Hepatocyte (in vitro differentiated cells): Measurements from ENCODE around the gene SPDYE6. TPM values are rescaled to one million over a fixed set of nuclear protein-coding genes. Genes with fewer than 3 reads are reported as not detected.

ENCODE experiments used
- DNase-seq: peaks from one replicate; pipeline ENCODE4 v3.0.0-alpha.2; 2016; ENCODE audit warnings: low spot score
- H2AFZ ChIP-seq: fragments of 200-600 bp; sonication (generic); 2 replicates; pipeline ENCODE4 v1.6.0; 2016; ENCODE audit warnings: antibody characterized with exemption, mild to moderate bottlenecking
- H3K27ac ChIP-seq: fragments of 200-600 bp; sonication (generic); 2 replicates; pipeline ENCODE4 v1.5.1; 2016; ENCODE audit warnings: mild to moderate bottlenecking
- H3K27me3 ChIP-seq: fragments of 200-600 bp; sonication (generic); 2 replicates; pipeline ENCODE4 v1.6.1; 2016
- H3K36me3 ChIP-seq: fragments of 200-600 bp; sonication (generic); replicated peaks from 2 replicates; pipeline ENCODE4 v1.5.1; 2016; ENCODE audit warnings: low read depth; ENCODE audit not compliant: insufficient read depth
- H3K4me1 ChIP-seq: fragments of 200-600 bp; sonication (generic); 2 replicates; pipeline ENCODE4 v1.5.1; 2016; ENCODE audit warnings: mild to moderate bottlenecking, moderate library complexity; ENCODE audit not compliant: insufficient read depth
- H3K4me2 ChIP-seq: fragments of 200-600 bp; sonication (generic); 2 replicates; pipeline ENCODE4 v1.6.0; 2016
- H3K4me3 ChIP-seq: fragments of 200-600 bp; sonication (generic); 2 replicates; pipeline ENCODE4 v1.5.1; 2016; ENCODE audit warnings: mild to moderate bottlenecking
- H3K79me2 ChIP-seq: fragments of 200-600 bp; sonication (generic); 2 replicates; pipeline ENCODE4 v1.6.0; 2017; ENCODE audit warnings: mild to moderate bottlenecking
- H3K9me2 ChIP-seq: fragments of 200-600 bp; sonication (generic); replicated peaks from 2 replicates; pipeline ENCODE4 v1.6.0; 2017; ENCODE audit warnings: mild to moderate bottlenecking; ENCODE audit not compliant: insufficient read depth
- H3K9me3 ChIP-seq: fragments of 200-600 bp; sonication (generic); 2 replicates; pipeline ENCODE4 v1.5.1; 2016; ENCODE audit warnings: low read depth, mild to moderate bottlenecking
- H4K20me1 ChIP-seq: fragments of 200-600 bp; sonication (generic); 2 replicates; pipeline ENCODE4 v1.6.0; 2016; ENCODE audit warnings: mild to moderate bottlenecking; ENCODE audit not compliant: insufficient read depth, poor library complexity, severe bottlenecking
- EZH2 ChIP-seq: fragments of 200-600 bp; sonication (generic); IDR thresholded peaks from 2 replicates; pipeline ENCODE4 v1.6.1; 2016; ENCODE audit warnings: antibody characterized with exemption, mild to moderate bottlenecking, borderline replicate concordance
- EZH2phosphoT487 ChIP-seq: fragments of 200-600 bp; sonication (generic); IDR thresholded peaks from one replicate; pipeline ENCODE4 v1.6.1; 2018; ENCODE audit warnings: antibody characterized with exemption, mild to moderate bottlenecking, low read depth, moderate library complexity; ENCODE audit not compliant: unreplicated experiment, severe bottlenecking
- WGBS: methylation state at CpG from one replicate; pipeline ENCODE4 v1.1.6; 2016; ENCODE audit warnings: low lambda C conversion rate; ENCODE audit errors: missing lambda C conversion rate; 5-methylcytosine and 5-hydroxymethylcytosine counted together
- polyA plus RNA-seq: library from polyadenylated mRNA; unstranded; fragments of >200 nt; fragmentation: Nextera tagmentation; extraction: Ambion mirVana; gene quantifications from 2 replicates; pipeline ENCODE4 v1.2.1, GENCODE V29; 2016
- total RNA-seq: library from RNA; depleted of rRNA; stranded (reverse); fragments of >200 nt; gene quantifications from 2 replicates; pipeline ENCODE4 v1.2.3, GENCODE V29; 2014
- TF ChIP-seq, protein P1 (sequence below): fragments of 200-600 bp; sonication (generic); IDR thresholded peaks from 2 replicates; pipeline ENCODE4 v1.5.1; 2016; ENCODE audit warnings: antibody characterized with exemption, mild to moderate bottlenecking; ENCODE audit not compliant: poor library complexity

SPDYE6 gene
- total and polyA plus RNA-seq, 2 experiments from 2014 or later: 0.68 TPM; not detected in 1

DNA sequence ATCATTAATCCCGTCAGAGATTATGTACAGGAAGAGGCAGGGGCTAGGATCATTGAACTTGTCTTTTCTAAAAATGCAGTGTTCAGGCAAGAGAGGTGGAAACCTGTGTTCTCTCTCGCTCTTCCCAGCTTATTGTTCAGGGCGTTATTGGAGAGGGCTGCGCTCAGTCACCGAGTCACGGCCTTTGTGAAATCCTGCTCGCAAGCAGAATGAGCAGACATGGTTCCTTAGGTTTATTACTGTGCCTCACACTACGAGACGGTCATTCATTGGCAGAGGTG, 39.3 kb upstream of the SPDYE6 start:
- H3K9me2 ChIP-seq: no peaks in the 10 kb centered on the region
- peaks cover 7% of the 10 kb centered on the region for H3K4me1 ChIP-seq
- peak overlapping the region; percentile 83 for H3K4me2 ChIP-seq
- 4% methylated on average over 9 of the region's 9 CpGs for WGBS
- no peaks in the 10 kb centered on the region for H3K9me3 ChIP-seq
- TF ChIP-seq EZH2 (no peak), EZH2phosphoT487 (no peak)
- TF ChIP-seq, protein P1, sequence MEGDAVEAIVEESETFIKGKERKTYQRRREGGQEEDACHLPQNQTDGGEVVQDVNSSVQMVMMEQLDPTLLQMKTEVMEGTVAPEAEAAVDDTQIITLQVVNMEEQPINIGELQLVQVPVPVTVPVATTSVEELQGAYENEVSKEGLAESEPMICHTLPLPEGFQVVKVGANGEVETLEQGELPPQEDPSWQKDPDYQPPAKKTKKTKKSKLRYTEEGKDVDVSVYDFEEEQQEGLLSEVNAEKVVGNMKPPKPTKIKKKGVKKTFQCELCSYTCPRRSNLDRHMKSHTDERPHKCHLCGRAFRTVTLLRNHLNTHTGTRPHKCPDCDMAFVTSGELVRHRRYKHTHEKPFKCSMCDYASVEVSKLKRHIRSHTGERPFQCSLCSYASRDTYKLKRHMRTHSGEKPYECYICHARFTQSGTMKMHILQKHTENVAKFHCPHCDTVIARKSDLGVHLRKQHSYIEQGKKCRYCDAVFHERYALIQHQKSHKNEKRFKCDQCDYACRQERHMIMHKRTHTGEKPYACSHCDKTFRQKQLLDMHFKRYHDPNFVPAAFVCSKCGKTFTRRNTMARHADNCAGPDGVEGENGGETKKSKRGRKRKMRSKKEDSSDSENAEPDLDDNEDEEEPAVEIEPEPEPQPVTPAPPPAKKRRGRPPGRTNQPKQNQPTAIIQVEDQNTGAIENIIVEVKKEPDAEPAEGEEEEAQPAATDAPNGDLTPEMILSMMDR: no peak
- peak overlapping the region; percentile 87 for H3K27ac ChIP-seq
- H3K4me3 ChIP-seq: peak overlapping the region; percentile 30
- peak overlapping the region; percentile 62 for H2AFZ ChIP-seq
- peaks cover 29% of the 10 kb centered on the region for H3K79me2 ChIP-seq
- DNase-seq: no peak
- peaks cover 5% of the 10 kb centered on the region for H3K36me3 ChIP-seq
- no peaks in the 10 kb centered on the region for H3K27me3 ChIP-seq
- H4K20me1 ChIP-seq: no peaks in the 10 kb centered on the region

DNA sequence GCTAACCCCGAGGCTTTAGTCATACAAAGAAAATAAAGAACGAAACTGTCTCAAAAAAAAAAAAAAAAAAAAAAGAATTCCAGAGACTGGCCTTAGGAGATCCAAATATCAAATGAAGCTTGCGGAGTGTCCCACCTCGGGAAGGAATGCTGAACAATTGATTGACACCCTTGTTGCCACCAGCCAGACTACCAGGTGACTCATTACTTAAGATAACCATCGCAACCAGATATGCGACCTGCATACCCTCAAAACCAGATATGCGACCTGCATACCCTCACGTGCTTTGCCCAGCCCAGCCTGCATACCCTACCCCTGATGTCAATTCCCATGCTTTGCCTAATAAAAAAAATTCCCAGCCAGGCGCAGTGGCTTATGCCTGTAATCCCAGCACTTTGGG, 37.2 kb upstream of the SPDYE6 start:
- H3K9me3 ChIP-seq: no peaks in the 10 kb centered on the region
- H2AFZ ChIP-seq: no peak overlapping the region
- H3K79me2 ChIP-seq: peaks cover 16% of the 10 kb centered on the region
- peak overlapping the region; percentile 87 for H3K27ac ChIP-seq
- H3K27me3 ChIP-seq: no peaks in the 10 kb centered on the region
- TF ChIP-seq EZH2phosphoT487: no peak
- TF ChIP-seq, protein P1: no peak
- TF ChIP-seq EZH2: no peak
- H3K4me3 ChIP-seq: no peak overlapping the region
- H3K4me1 ChIP-seq: peaks cover 7% of the 10 kb centered on the region
- H4K20me1 ChIP-seq: no peaks in the 10 kb centered on the region
- H3K36me3 ChIP-seq: no peaks in the 10 kb centered on the region
- no peaks in the 10 kb centered on the region for H3K9me2 ChIP-seq
- 59% methylated on average over 9 of the region's 9 CpGs for WGBS
- peak; percentile 46 for DNase-seq
- no peak overlapping the region for H3K4me2 ChIP-seq

DNA sequence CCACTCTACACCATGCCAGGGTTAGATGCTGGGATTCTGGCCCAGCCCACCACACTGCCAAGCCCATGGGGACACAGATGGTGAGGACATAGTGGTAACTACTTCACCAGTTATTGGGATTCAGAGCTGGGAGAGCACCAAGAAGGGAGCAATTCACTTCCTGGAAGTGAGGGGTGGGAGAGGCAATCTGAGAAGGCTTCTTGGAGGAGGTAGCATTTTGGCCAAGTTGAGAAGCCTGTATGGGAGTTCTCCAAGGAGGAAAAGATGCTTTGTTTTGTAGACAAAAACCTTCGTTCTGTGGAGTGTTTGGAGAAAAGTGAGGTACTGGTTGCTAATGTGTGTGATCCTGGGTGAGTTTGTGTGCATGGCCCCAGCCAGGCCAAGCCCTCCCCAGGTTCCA, 36.1 kb upstream of the SPDYE6 start:
- Histone ChIP-seq H3K4me3 (no peak overlapping the region), H3K9me3 (no peaks in the 10 kb centered on the region), H3K36me3 (no peaks in the 10 kb centered on the region), H3K4me2 (no peak overlapping the region), H4K20me1 (no peaks in the 10 kb centered on the region), H3K9me2 (no peaks in the 10 kb centered on the region), H3K27me3 (no peaks in the 10 kb centered on the region), H2AFZ (no peak overlapping the region), H3K4me1 (peaks cover 6% of the 10 kb centered on the region), H3K79me2 (peaks cover 6% of the 10 kb centered on the region), H3K27ac (no peak overlapping the region)
- no peak for DNase-seq
- TF ChIP-seq EZH2 (no peak), EZH2phosphoT487 (no peak)
- TF ChIP-seq, protein P1: no peak
- 89% methylated on average over 1 of the region's 1 CpG for WGBS

DNA sequence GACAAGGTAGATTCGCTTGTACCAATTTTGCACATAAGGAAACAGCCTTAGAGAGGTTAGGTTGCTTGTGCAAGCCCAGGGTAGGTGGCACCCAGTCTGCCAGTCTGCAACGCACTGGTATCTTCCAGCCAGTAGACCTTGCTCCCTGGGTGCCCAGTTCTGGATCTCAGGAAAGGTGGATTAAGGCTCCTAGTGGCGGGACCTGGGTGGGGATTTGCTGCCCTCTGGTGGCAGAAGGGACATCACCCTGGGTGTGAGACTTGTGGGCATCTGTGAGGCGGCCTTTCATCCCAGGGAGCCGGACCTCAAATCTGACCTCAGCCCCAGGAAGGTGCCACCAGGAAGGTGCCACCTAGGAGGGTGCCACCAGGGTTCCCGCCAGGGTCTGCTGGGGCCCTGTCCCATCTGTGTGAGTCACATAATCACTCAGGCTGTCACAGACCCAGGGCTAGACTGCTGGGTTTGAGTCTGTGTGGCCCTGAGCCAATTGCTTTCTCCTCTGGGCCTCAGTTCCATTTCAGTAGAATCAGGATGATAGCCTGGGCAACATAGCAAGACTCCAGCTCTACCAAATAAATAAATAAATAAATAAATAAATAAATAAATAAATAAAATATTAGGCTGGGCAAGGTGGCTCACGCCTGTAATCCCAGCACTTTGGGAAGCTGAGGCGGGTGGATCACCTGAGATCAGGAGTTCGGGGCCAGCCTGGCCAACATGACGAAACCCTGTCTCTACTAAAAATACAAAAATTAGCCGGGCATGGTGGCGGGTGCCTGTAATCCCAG, 34.6 kb upstream of the SPDYE6 start:
- no peak for TF ChIP-seq EZH2
- TF ChIP-seq, protein P1: peak; percentile 84
- no peak overlapping the region for H3K4me3 ChIP-seq
- no peaks in the 10 kb centered on the region for H3K9me3 ChIP-seq
- no peaks in the 10 kb centered on the region for H3K9me2 ChIP-seq
- H3K4me2 ChIP-seq: no peak overlapping the region
- H3K36me3 ChIP-seq: no peaks in the 10 kb centered on the region
- peak; percentile 90 for DNase-seq
- H3K27me3 ChIP-seq: no peaks in the 10 kb centered on the region
- H3K79me2 ChIP-seq: no peaks in the 10 kb centered on the region
- H3K4me1 ChIP-seq: peaks cover 2% of the 10 kb centered on the region
- no peak overlapping the region for H2AFZ ChIP-seq
- no peaks in the 10 kb centered on the region for H4K20me1 ChIP-seq
- 78% methylated on average over 12 of the region's 12 CpGs for WGBS
- H3K27ac ChIP-seq: no peak overlapping the region
